Colonic mucosa (tissue), 4 donors: ENCODE measurements around the gene SOX6. TPM values are rescaled to one million over a fixed set of nuclear protein-coding genes. Genes with fewer than 3 reads are reported as not detected.
"Not testable (repeated sequence)": the region's sequence is repeated elsewhere in the genome, so short reads cannot be mapped to it uniquely, and the experiment has no call there.

Source experiments
- DNase-seq: peaks from one replicate; pipeline ENCODE4 v3.0.0-alpha.2; 2020
- H3K27ac ChIP-seq: fragments of 200-600 bp; one replicate; pipeline ENCODE4 v1.8.0; 2021
- H3K27me3 ChIP-seq: fragments of 200-600 bp; one replicate; pipeline ENCODE4 v1.8.0; 2021
- H3K36me3 ChIP-seq: fragments of 200-600 bp; one replicate; pipeline ENCODE4 v1.8.0; 2021
- H3K4me1 ChIP-seq: fragments of 200-600 bp; one replicate; pipeline ENCODE4 v1.8.0; 2021; ENCODE audit warnings: mild to moderate bottlenecking
- H3K4me3 ChIP-seq: fragments of 200-600 bp; one replicate; pipeline ENCODE4 v1.8.0; 2021
- H3K9ac ChIP-seq, 2 donors: one replicate each; pipeline ENCODE4 v1.7.0; 2013; ENCODE audit warnings: control low read depth in 2 of 2, low read depth in 2 of 2, low read length in 2 of 2
- H3K9me3 ChIP-seq: fragments of 200-600 bp; one replicate; pipeline ENCODE4 v1.8.0; 2021
- CTCF ChIP-seq: fragments of 200-600 bp; IDR thresholded peaks from one replicate; pipeline ENCODE4 v1.8.0; 2022; ENCODE audit warnings: antibody characterized with exemption, mild to moderate bottlenecking
- intact Hi-C: fragments of 100-400 bp; cut with DNase I; formaldehyde crosslinking; loops from one replicate; pipeline ENCODE4 v1.14.1; 2022
- total RNA-seq, 2 donors: library from RNA; stranded (reverse); fragmentation: NEBNext Ultra II Directional in 1 of 2; extraction: Animal tissue kit (Norgen Biotek cat#: 25700) in 1 of 2; gene quantifications; one replicate each; pipeline ENCODE4 v1.2.1, GENCODE V29; 2021
- donor health status: healthy.
- donor health status: DM: no; HTN: no; CAD: no.
- donor health status: DM: no; HTN: no; CAD: no.

SOX6 gene
- total RNA-seq, 2 donors from 2014 or later = 2.1 to 3.0 TPM

GRCh38 chr11:15927196-15927863, 429.0 kb downstream of the SOX6 start:
- TF ChIP-seq CTCF = no peak
- Histone ChIP-seq H3K9ac (no peak overlapping the region), H3K27me3 (no peaks in the 10 kb centered on the region), H3K36me3 (no peaks in the 10 kb centered on the region), H3K27ac (no peak overlapping the region), H3K9me3 (no peaks in the 10 kb centered on the region), H3K4me1 (no peaks in the 10 kb centered on the region), H3K4me3 (no peak overlapping the region)
- intact Hi-C loops = no loop called here
- DNase-seq = no peak

- Histone ChIP-seq H3K27ac (no peak overlapping the region), H3K9ac (no peak overlapping the region), H3K4me1 (no peaks in the 10 kb centered on the region), H3K27me3 (no peaks in the 10 kb centered on the region), H3K36me3 (no peaks in the 10 kb centered on the region), H3K9me3 (no peaks in the 10 kb centered on the region), H3K4me3 (no peak overlapping the region)
- DNase-seq = no peak
- no peak for TF ChIP-seq CTCF
- intact Hi-C loops = no loop called here
Measured at GRCh38 chr11:15926071-15926470, 430.3 kb downstream of the SOX6 start.

- Histone ChIP-seq H3K27ac (no peak overlapping the region), H3K9me3 (no peaks in the 10 kb centered on the region), H3K4me1 (no peaks in the 10 kb centered on the region), H3K27me3 (no peaks in the 10 kb centered on the region), H3K9ac (no peak overlapping the region), H3K4me3 (no peak overlapping the region), H3K36me3 (no peaks in the 10 kb centered on the region)
- intact Hi-C loops = no loop called here
- no peak for DNase-seq
- TF ChIP-seq CTCF = no peak
Measured at GRCh38 chr11:15923183-15923582, 433.2 kb downstream of the SOX6 start.

GRCh38 chr11:15922745-15923144, 433.6 kb downstream of the SOX6 start:
- H3K9ac ChIP-seq, intact Hi-C loops, DNase-seq, H3K4me3 ChIP-seq, H3K4me1 ChIP-seq, H3K9me3 ChIP-seq, H3K27me3 ChIP-seq, H3K27ac ChIP-seq, H3K36me3 ChIP-seq: not testable (repeated sequence)

GRCh38 chr11:15920856-15921629, 435.3 kb downstream of the SOX6 start:
- no peaks in the 10 kb centered on the region for H3K36me3 ChIP-seq
- intact Hi-C loops = no loop called here
- no peak for DNase-seq
- H3K9me3 ChIP-seq = no peaks in the 10 kb centered on the region
- TF ChIP-seq CTCF = no peak
- H3K4me3 ChIP-seq = no peak overlapping the region
- H3K27ac ChIP-seq = no peak overlapping the region
- H3K27me3 ChIP-seq = no peaks in the 10 kb centered on the region
- H3K4me1 ChIP-seq = no peaks in the 10 kb centered on the region
- no peak overlapping the region for H3K9ac ChIP-seq

- TF ChIP-seq CTCF = no peak
- Histone ChIP-seq H3K9me3 (no peaks in the 10 kb centered on the region), H3K27me3 (no peaks in the 10 kb centered on the region), H3K4me3 (no peak overlapping the region), H3K27ac (no peak overlapping the region), H3K9ac (no peak overlapping the region), H3K4me1 (no peaks in the 10 kb centered on the region), H3K36me3 (no peaks in the 10 kb centered on the region)
- intact Hi-C loops = no loop called here
- DNase-seq = no peak
Measured at GRCh38 chr11:15918674-15919073, 437.7 kb downstream of the SOX6 start.
